Uterus (tissue), 2 donors: ENCODE data around the gene MTIF2.

Experiments
- CTCF ChIP-seq, 4 experiments: fragments of 200-600 bp in 2 of 4; fragments of 450-650 bp in 2 of 4; sonication (generic) in 2 of 4; IDR thresholded peaks; one replicate each; pipeline ENCODE4 v1.5.1; 2016 to 2019; ENCODE audit warnings: antibody characterized with exemption in 4 of 4, mild to moderate bottlenecking in 2 of 4, moderate library complexity in 1 of 4
- POLR2A ChIP-seq, 2 donors: fragments of 450-650 bp; IDR thresholded peaks; one replicate each; pipeline ENCODE4 v1.6.1; 2016; ENCODE audit warnings: antibody characterized with exemption in 2 of 2, mild to moderate bottlenecking in 1 of 2, moderate library complexity in 1 of 2

DNA sequence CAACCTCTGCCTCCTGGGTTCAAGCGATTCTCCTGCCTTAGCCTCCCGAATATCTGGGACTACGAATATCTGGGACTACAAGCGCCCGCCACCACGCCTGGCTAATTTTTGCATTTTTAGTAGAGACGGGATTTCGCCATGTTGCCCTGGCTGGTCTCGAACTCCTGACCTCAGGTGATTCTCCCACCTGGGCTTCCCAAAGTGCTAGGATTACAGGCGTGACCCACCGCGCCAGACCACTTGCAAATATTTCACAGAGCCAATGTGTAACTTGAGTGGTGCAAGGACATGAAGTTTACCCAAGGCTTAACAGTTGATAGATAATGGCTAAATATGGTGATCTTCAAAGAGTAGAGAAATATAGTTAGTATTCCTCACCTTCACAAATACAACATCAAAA, 14.1 kb upstream of the MTIF2 start:
- TF ChIP-seq POLR2A (IDR thresholded peaks at IDR 0.05) (no peak), CTCF (IDR thresholded peaks at IDR 0.05) (no peak)
